Loucy (cell line): ENCODE results near the gene MRPS35.
A peak's percentile ranks its signal among the peaks of the same experiment; 100 is the strongest.
"Not testable (repeated sequence)": the region's sequence is repeated elsewhere in the genome, so short reads cannot be mapped to it uniquely, and the experiment has no call there.

ENCODE experiments used
- H2AFZ ChIP-seq: fragments of 200-600 bp; sonication (generic); 2 replicates; pipeline ENCODE4 v1.6.0; 2016; ENCODE audit warnings: antibody characterized with exemption, mild to moderate bottlenecking, low read length, moderate library complexity
- H3F3A ChIP-seq: fragments of 200-600 bp; 2 replicates; pipeline ENCODE4 v1.6.0; 2016; ENCODE audit warnings: antibody characterized with exemption, low read depth, mild to moderate bottlenecking
- H3K27me3 ChIP-seq: fragments of 200-600 bp; sonication (generic); 2 replicates; pipeline ENCODE4 v1.6.1; 2014; ENCODE audit warnings: low read length, mild to moderate bottlenecking; ENCODE audit not compliant: insufficient read depth, poor library complexity, severe bottlenecking
- H3K36me3 ChIP-seq: fragments of 200-600 bp; sonication (generic); 2 replicates; pipeline ENCODE4 v1.6.1; 2016; ENCODE audit warnings: low read length; ENCODE audit not compliant: insufficient read depth
- H3K4me1 ChIP-seq: fragments of 200-600 bp; sonication (generic); 2 replicates; pipeline ENCODE4 v1.5.1; 2014; ENCODE audit warnings: low read length, mild to moderate bottlenecking; ENCODE audit not compliant: insufficient read depth, poor library complexity, severe bottlenecking
- H3K4me2 ChIP-seq: fragments of 200-600 bp; sonication (generic); 2 replicates; pipeline ENCODE4 v1.6.0; 2014; ENCODE audit warnings: antibody characterized with exemption, low read length, low read depth, mild to moderate bottlenecking; ENCODE audit not compliant: poor library complexity, severe bottlenecking
- H3K4me3 ChIP-seq: fragments of 200-600 bp; sonication (generic); 2 replicates; pipeline ENCODE4 v1.5.1; 2014; ENCODE audit warnings: low read length, mild to moderate bottlenecking, mixed read lengths; ENCODE audit not compliant: poor library complexity, severe bottlenecking
- H3K79me2 ChIP-seq: fragments of 200-600 bp; sonication (generic); 2 replicates; pipeline ENCODE4 v1.6.1; 2014; ENCODE audit warnings: low read length; ENCODE audit not compliant: insufficient read depth
- H3K9ac ChIP-seq: fragments of 200-600 bp; sonication (generic); 2 replicates; pipeline ENCODE4 v1.6.0; 2014; ENCODE audit warnings: mild to moderate bottlenecking, low read depth, low read length, moderate library complexity; ENCODE audit not compliant: poor library complexity, severe bottlenecking
- H3K9me2 ChIP-seq: fragments of 200-600 bp; sonication (generic); replicated peaks from 2 replicates; pipeline ENCODE4 v1.6.1; 2016; ENCODE audit warnings: low read depth, low read length, mixed read lengths
- H3K9me3 ChIP-seq: fragments of 200-600 bp; sonication (generic); 2 replicates; pipeline ENCODE4 v1.6.1; 2014; ENCODE audit warnings: mild to moderate bottlenecking, antibody characterized with exemption, low read length, low read depth; ENCODE audit not compliant: insufficient read depth
- H4K20me1 ChIP-seq: fragments of 200-600 bp; sonication (generic); 2 replicates; pipeline ENCODE4 v1.6.0; 2014; ENCODE audit warnings: antibody characterized with exemption, low read length, mild to moderate bottlenecking; ENCODE audit not compliant: insufficient read depth, poor library complexity, severe bottlenecking
- EZH2phosphoT487 ChIP-seq: fragments of 200-600 bp; IDR thresholded peaks from 2 replicates; pipeline ENCODE4 v1.6.1; 2018; ENCODE audit warnings: antibody characterized with exemption, mild to moderate bottlenecking, moderate library complexity, borderline replicate concordance
- TF ChIP-seq, protein P1 (sequence below): fragments of 200-600 bp; sonication (generic); conservative IDR thresholded peaks from 2 replicates; pipeline ENCODE4 v1.5.1; 2014; ENCODE audit warnings: mild to moderate bottlenecking, antibody characterized with exemption, low read length

MRPS35 gene

GRCh38 chr12:27732281-27732680 is 21.6 kb downstream of the MRPS35 start:
- Histone ChIP-seq H3K4me3 (no peak overlapping the region), H2AFZ (no peak overlapping the region), H3K4me1 (no peaks in the 10 kb centered on the region), H3K27me3 (no peaks in the 10 kb centered on the region), H3K4me2 (no peak overlapping the region), H3K79me2 (peaks cover 5% of the 10 kb centered on the region; the same call in 1 of the 2 replicates), H4K20me1 (peaks cover 3% of the 10 kb centered on the region), H3K9me2 (no peaks in the 10 kb centered on the region), H3K9me3 (no peaks in the 10 kb centered on the region), H3K36me3 (peaks cover 70% of the 10 kb centered on the region; the same call in 1 of the 2 replicates), H3K9ac (no peak overlapping the region), H3F3A (no peaks in the 10 kb centered on the region)
- TF ChIP-seq EZH2phosphoT487, result no peak
- TF ChIP-seq, protein P1, sequence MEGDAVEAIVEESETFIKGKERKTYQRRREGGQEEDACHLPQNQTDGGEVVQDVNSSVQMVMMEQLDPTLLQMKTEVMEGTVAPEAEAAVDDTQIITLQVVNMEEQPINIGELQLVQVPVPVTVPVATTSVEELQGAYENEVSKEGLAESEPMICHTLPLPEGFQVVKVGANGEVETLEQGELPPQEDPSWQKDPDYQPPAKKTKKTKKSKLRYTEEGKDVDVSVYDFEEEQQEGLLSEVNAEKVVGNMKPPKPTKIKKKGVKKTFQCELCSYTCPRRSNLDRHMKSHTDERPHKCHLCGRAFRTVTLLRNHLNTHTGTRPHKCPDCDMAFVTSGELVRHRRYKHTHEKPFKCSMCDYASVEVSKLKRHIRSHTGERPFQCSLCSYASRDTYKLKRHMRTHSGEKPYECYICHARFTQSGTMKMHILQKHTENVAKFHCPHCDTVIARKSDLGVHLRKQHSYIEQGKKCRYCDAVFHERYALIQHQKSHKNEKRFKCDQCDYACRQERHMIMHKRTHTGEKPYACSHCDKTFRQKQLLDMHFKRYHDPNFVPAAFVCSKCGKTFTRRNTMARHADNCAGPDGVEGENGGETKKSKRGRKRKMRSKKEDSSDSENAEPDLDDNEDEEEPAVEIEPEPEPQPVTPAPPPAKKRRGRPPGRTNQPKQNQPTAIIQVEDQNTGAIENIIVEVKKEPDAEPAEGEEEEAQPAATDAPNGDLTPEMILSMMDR, result no peak; the same call in 1 of the 2 replicates

DNA sequence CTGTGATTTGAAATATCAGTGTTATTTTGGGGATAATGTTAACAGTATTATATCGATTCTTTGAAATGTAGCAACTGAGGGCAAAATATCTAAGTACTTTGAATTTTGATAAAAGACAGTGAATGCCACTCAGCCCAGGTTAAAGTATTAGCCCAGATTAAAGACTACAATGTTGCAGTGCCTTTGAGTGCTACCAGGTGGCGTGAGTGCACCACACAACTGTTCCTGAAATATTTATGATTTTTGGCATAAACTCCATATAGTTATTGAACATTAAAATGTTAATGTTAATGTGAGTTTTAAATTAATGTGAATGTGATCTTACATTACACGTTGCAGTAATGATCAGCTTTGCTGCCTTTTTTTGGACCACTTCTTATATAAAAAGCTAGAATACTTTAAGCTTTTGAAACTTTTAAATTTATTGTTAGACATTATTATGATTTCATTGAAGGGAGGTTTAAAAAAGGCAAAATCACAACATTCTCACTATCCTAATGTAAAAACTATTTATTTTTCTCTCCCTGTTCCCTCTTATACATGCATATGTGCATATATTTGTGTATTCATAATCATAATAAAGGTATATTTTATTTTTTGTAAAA is 22.5 kb downstream of the MRPS35 start:
- Histone ChIP-seq H3K36me3 (peaks cover 71% of the 10 kb centered on the region; the same call in 1 of the 2 replicates), H3K27me3 (no peaks in the 10 kb centered on the region), H3K4me1 (no peaks in the 10 kb centered on the region), H3F3A (no peaks in the 10 kb centered on the region), H3K4me3 (no peak overlapping the region), H4K20me1 (peaks cover 3% of the 10 kb centered on the region), H2AFZ (no peak overlapping the region), H3K9me2 (no peaks in the 10 kb centered on the region), H3K9me3 (no peaks in the 10 kb centered on the region), H3K79me2 (peaks cover 5% of the 10 kb centered on the region; the same call in 1 of the 2 replicates), H3K4me2 (no peak overlapping the region), H3K9ac (no peak overlapping the region)
- TF ChIP-seq, protein P1, result peak; percentile 98
- no peak for TF ChIP-seq EZH2phosphoT487

DNA sequence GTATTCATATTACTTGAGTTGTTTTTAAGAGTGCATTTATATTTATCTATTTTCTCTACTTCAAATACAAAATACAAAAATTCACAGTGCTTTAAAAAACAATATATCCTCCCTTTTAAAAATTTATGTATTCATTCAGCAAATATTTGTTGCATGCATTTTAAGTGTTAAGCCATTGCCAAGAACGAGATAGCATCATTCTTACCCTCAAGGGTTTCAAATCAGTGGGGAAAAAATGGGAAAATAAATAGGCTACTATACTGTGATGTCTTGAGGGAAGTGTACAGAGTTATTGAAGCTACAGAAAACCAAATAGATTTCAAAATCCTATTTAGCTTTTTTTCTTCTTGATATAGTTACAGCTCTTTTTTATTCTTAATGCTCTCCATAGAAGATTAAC is 23.2 kb downstream of the MRPS35 start:
- Histone ChIP-seq H3K27me3 (no peaks in the 10 kb centered on the region), H3K4me1 (no peaks in the 10 kb centered on the region), H3K79me2 (peaks cover 5% of the 10 kb centered on the region; the same call in 1 of the 2 replicates), H4K20me1 (peaks cover 3% of the 10 kb centered on the region), H2AFZ (no peak overlapping the region), H3K9ac (no peak overlapping the region), H3K4me2 (no peak overlapping the region), H3K9me3 (no peaks in the 10 kb centered on the region), H3F3A (no peaks in the 10 kb centered on the region), H3K4me3 (no peak overlapping the region), H3K9me2 (no peaks in the 10 kb centered on the region), H3K36me3 (peaks cover 75% of the 10 kb centered on the region; the same call in 1 of the 2 replicates)
- TF ChIP-seq EZH2phosphoT487, result no peak
- TF ChIP-seq, protein P1, result no peak

DNA sequence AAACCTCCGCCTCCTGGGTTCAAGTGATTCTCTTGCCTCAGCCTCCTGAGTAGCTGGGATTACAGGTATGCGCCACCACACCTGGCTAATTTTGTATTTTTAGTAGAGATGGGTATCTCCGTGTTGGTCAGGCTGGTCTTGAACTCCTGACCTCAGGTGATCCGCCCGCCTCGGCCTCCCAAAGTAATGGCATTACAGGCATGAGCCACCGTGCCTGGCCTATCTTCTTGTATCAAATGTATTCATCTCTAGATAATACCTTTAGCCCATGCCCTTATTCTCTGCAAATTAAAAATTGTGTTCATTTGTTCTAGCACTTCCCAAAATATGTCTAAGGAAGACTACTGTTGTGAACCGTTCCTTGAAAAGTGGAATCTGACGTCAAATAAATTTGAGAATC is 23.7 kb downstream of the MRPS35 start:
- H3K4me1 ChIP-seq, H3K4me3 ChIP-seq, H3K9me2 ChIP-seq, H3K4me2 ChIP-seq, H3K27me3 ChIP-seq, H3F3A ChIP-seq, H4K20me1 ChIP-seq, H2AFZ ChIP-seq, H3K9me3 ChIP-seq, H3K9ac ChIP-seq, H3K79me2 ChIP-seq: not testable (repeated sequence)
- peaks cover 80% of the 10 kb centered on the region; the same call in 1 of the 2 replicates for H3K36me3 ChIP-seq
